Mammary epithelial cell (primary cell): ENCODE data around the gene OR51A2.

Experiments used
- EZH2 ChIP-seq: IDR thresholded peaks from 2 replicates; pipeline ENCODE4 v1.6.1; 2012; ENCODE audit warnings: low read length, inconsistent platforms, borderline replicate concordance
- TF ChIP-seq, protein P1 (sequence below), 2 donors: IDR thresholded peaks in 1 of 2; conservative IDR thresholded peaks in 1 of 2; 2 replicates each; pipeline ENCODE4 v1.5.1; 2011 to 2012; ENCODE audit warnings: inconsistent platforms in 2 of 2, low read length in 2 of 2, mild to moderate bottlenecking in 2 of 2, control low read depth in 1 of 2, low read depth in 1 of 2; ENCODE audit not compliant: insufficient read depth in 1 of 2; ENCODE audit errors: extremely low read depth in 1 of 2

DNA sequence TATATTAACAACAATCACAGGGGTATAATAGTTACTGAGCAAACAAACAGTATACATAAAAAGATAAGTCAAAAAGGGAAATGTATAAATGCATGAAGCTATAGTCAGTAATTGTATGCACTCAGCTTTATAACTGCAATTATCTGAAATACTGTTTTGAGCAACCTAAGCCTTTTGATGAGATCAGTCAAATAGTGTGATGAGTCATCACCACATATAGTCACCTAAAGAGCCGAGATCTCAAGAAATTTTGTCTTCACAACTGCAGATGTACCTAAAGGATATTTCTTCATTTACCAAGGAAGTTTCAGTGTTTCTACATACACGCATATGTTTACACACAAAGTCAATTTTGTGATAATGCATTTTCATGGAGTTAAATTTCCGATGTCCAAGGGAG, 5.4 kb upstream of the OR51A2 start:
- TF ChIP-seq, protein P1, sequence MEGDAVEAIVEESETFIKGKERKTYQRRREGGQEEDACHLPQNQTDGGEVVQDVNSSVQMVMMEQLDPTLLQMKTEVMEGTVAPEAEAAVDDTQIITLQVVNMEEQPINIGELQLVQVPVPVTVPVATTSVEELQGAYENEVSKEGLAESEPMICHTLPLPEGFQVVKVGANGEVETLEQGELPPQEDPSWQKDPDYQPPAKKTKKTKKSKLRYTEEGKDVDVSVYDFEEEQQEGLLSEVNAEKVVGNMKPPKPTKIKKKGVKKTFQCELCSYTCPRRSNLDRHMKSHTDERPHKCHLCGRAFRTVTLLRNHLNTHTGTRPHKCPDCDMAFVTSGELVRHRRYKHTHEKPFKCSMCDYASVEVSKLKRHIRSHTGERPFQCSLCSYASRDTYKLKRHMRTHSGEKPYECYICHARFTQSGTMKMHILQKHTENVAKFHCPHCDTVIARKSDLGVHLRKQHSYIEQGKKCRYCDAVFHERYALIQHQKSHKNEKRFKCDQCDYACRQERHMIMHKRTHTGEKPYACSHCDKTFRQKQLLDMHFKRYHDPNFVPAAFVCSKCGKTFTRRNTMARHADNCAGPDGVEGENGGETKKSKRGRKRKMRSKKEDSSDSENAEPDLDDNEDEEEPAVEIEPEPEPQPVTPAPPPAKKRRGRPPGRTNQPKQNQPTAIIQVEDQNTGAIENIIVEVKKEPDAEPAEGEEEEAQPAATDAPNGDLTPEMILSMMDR (conservative IDR thresholded peaks at IDR 0.05 in 1 of 2, IDR thresholded peaks at IDR 0.05 in 1 of 2; ENCODE audit: extremely low read depth in 1 of 2, insufficient read depth in 1 of 2, low read depth in 1 of 2, low read length in 2 of 2): no peak
- TF ChIP-seq EZH2: no peak
